K562 (cell line): Measurements from ENCODE around the gene HTRA3. TPM values are rescaled to one million over a fixed set of nuclear protein-coding genes. Genes with fewer than 3 reads are reported as not detected.

Experiments
- CC2D1A ChIP-seq: fragments of 450-650 bp; IDR thresholded peaks from 2 replicates; pipeline ENCODE4 v1.6.1; 2017; ENCODE audit warnings: mild to moderate bottlenecking
- CREB1 ChIP-seq, 2 experiments: sonication (generic) in 1 of 2; formaldehyde crosslinking in 1 of 2; IDR thresholded peaks; 2 replicates each; pipeline versions ENCODE4 v1.6.1 to v1.8.0; 2012 to 2022; ENCODE audit warnings: inconsistent platforms in 1 of 2, mild to moderate bottlenecking in 1 of 2, missing genetic modification reagents in 1 of 2, moderate library complexity in 1 of 2
- FOS ChIP-seq: IDR thresholded peaks from 3 replicates; pipeline ENCODE4 v1.6.1; 2011; ENCODE audit not compliant: insufficient read length; ENCODE audit errors: extremely low read depth
- HOXB6 ChIP-seq: fragments of 250-450 bp; sonication (Bioruptor Pico); IDR thresholded peaks from 2 replicates; pipeline ENCODE4 v1.5.1; 2022; ENCODE audit warnings: mild to moderate bottlenecking, borderline replicate concordance
- JUND ChIP-seq, 2 experiments: IDR thresholded peaks; 2 replicates in 1 of 2; 3 replicates in 1 of 2; pipeline ENCODE4 v1.6.1; 2011; ENCODE audit warnings: borderline replicate concordance in 2 of 2, low read depth in 2 of 2, low read length in 2 of 2, improper control_type of control experiment in 1 of 2, missing biosample characterization in 1 of 2, missing genetic modification characterization in 1 of 2, missing genetic modification reagents in 1 of 2
- KAT8 ChIP-seq: fragments of 450-650 bp; IDR thresholded peaks from 2 replicates; pipeline ENCODE4 v1.6.1; 2016; ENCODE audit warnings: low read depth, mild to moderate bottlenecking
- KLF16 ChIP-seq: IDR thresholded peaks from 2 replicates; pipeline ENCODE4 v1.6.1; 2016; ENCODE audit warnings: antibody characterized with exemption
- SNRNP70 ChIP-seq: fragments of 200-400 bp; formaldehyde crosslinking; optimal IDR thresholded peaks from 2 replicates; pipeline ENCODE3; 2017; ENCODE audit warnings: low read depth, low read length
- SRSF3 ChIP-seq: fragments of 200-400 bp; formaldehyde crosslinking; IDR thresholded peaks from 2 replicates; pipeline ENCODE4 v1.6.1; 2016; ENCODE audit warnings: mild to moderate bottlenecking, low read length, moderate library complexity; ENCODE audit not compliant: insufficient read depth
- ZNF347 ChIP-seq: fragments of 450-650 bp; formaldehyde crosslinking; IDR thresholded peaks from 2 replicates; pipeline ENCODE4 v1.4.0; 2020; ENCODE audit warnings: low read depth, mild to moderate bottlenecking, moderate library complexity
- ZNF584 ChIP-seq: fragments of 200-800 bp; sonication (Bioruptor generic); IDR thresholded peaks from 2 replicates; pipeline ENCODE4 v1.6.1; 2016; ENCODE audit warnings: low read depth, mild to moderate bottlenecking, missing genetic modification characterization, missing compliant biosample characterization
- ZNF785 ChIP-seq: fragments of 250-450 bp; sonication (Bioruptor Pico); IDR thresholded peaks from 2 replicates; pipeline ENCODE4 v1.4.0; 2020; ENCODE audit warnings: mild to moderate bottlenecking
- polyA plus RNA-seq, 8 experiments: library from polyadenylated mRNA; depleted of rRNA in 4 of 8; stranded (reverse) in 5 of 8; unstranded in 3 of 8; fragments of >200 nt; fragmentation: Nextera tagmentation in 2 of 8; fragmentation: Illumina TruSeq in 1 of 8; extraction: Ambion mirVana in 2 of 8; extraction: Trizol in 1 of 8; gene quantifications; 2 replicates each; pipeline versions ENCODE4 v1.2.1 to v1.2.3, GENCODE V29; 2011 to 2014; ENCODE audit warnings: inconsistent platforms in 1 of 8, missing spikeins in 1 of 8
- total RNA-seq, 7 experiments: library from RNA; depleted of rRNA in 6 of 7; stranded (reverse); fragments of >200 nt in 6 of 7; fragmentation: Illumina TruSeq in 2 of 7; extraction: Trizol in 2 of 7; gene quantifications; 2 replicates each; pipeline versions ENCODE4 v1.2.1 to v1.2.3, GENCODE V29; 2011 to 2021; ENCODE audit warnings: low replicate concordance in 1 of 7
- TF ChIP-seq, protein P1 (sequence below): fragments of 450-650 bp; IDR thresholded peaks from 2 replicates; pipeline ENCODE4 v1.6.1; 2017; ENCODE audit warnings: antibody characterized with exemption, mild to moderate bottlenecking
- TF ChIP-seq, protein P2 (sequence below): sonication (generic); formaldehyde crosslinking; IDR thresholded peaks from 2 replicates; pipeline ENCODE4 v1.8.0; 2022; ENCODE audit warnings: mild to moderate bottlenecking, missing genetic modification reagents
- TF ChIP-seq, protein P3 (sequence below): fragments of 450-650 bp; IDR thresholded peaks from 2 replicates; pipeline ENCODE4 v1.7.0; 2016; ENCODE audit warnings: borderline replicate concordance
- TF ChIP-seq, protein P4 (sequence below): fragments of 450-650 bp; IDR thresholded peaks from 2 replicates; pipeline ENCODE4 v1.6.1; 2014; ENCODE audit warnings: low read depth, mild to moderate bottlenecking, moderate library complexity, borderline replicate concordance

Gene HTRA3
- total and polyA plus RNA-seq, 9 of the 15 experiments (the other 6 are each of a cell fraction or from before 2014, with no cell fraction given): 0.04 TPM; not detected in 8

- peak; percentile 98 for TF ChIP-seq JUND (IDR thresholded peaks at IDR 0.05; ENCODE audit: borderline replicate concordance, low read depth, low read length)
- TF ChIP-seq JUND (tag; IDR thresholded peaks at IDR 0.05; ENCODE audit: borderline replicate concordance, low read depth, low read length): peak; percentile 100
- TF ChIP-seq KAT8: no peak
- TF ChIP-seq ZNF785: no peak
- TF ChIP-seq SRSF3: no peak
- peak; percentile 53 for TF ChIP-seq KLF16
- TF ChIP-seq, protein P1, sequence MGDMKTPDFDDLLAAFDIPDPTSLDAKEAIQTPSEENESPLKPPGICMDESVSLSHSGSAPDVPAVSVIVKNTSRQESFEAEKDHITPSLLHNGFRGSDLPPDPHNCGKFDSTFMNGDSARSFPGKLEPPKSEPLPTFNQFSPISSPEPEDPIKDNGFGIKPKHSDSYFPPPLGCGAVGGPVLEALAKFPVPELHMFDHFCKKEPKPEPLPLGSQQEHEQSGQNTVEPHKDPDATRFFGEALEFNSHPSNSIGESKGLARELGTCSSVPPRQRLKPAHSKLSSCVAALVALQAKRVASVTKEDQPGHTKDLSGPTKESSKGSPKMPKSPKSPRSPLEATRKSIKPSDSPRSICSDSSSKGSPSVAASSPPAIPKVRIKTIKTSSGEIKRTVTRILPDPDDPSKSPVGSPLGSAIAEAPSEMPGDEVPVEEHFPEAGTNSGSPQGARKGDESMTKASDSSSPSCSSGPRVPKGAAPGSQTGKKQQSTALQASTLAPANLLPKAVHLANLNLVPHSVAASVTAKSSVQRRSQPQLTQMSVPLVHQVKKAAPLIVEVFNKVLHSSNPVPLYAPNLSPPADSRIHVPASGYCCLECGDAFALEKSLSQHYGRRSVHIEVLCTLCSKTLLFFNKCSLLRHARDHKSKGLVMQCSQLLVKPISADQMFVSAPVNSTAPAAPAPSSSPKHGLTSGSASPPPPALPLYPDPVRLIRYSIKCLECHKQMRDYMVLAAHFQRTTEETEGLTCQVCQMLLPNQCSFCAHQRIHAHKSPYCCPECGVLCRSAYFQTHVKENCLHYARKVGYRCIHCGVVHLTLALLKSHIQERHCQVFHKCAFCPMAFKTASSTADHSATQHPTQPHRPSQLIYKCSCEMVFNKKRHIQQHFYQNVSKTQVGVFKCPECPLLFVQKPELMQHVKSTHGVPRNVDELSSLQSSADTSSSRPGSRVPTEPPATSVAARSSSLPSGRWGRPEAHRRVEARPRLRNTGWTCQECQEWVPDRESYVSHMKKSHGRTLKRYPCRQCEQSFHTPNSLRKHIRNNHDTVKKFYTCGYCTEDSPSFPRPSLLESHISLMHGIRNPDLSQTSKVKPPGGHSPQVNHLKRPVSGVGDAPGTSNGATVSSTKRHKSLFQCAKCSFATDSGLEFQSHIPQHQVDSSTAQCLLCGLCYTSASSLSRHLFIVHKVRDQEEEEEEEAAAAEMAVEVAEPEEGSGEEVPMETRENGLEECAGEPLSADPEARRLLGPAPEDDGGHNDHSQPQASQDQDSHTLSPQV: peak; percentile 86
- TF ChIP-seq CC2D1A: peak; percentile 92
- TF ChIP-seq ZNF584 (CRISPR knock-in tag): no peak; the same call in 1 of the 2 replicates
- TF ChIP-seq, protein P2, sequence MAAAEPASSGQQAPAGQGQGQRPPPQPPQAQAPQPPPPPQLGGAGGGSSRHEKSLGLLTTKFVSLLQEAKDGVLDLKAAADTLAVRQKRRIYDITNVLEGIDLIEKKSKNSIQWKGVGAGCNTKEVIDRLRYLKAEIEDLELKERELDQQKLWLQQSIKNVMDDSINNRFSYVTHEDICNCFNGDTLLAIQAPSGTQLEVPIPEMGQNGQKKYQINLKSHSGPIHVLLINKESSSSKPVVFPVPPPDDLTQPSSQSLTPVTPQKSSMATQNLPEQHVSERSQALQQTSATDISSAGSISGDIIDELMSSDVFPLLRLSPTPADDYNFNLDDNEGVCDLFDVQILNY (CRISPR knock-in tag): peak; percentile 45; the same call in 1 of the 2 replicates
- TF ChIP-seq HOXB6 (CRISPR knock-in tag): no peak
- TF ChIP-seq ZNF347 (CRISPR knock-in tag): 0 out of 2 replicates have a peak, but pooled peaks have one; percentile 4
- TF ChIP-seq FOS: peak; percentile 71
- peak; percentile 41; the same call in 1 of the 2 replicates for TF ChIP-seq CREB1 (IDR thresholded peaks at IDR 0.05)
- TF ChIP-seq CREB1 (CRISPR knock-in tag; IDR thresholded peaks at IDR 0.05): peak; percentile 53; the same call in 1 of the 2 replicates
- TF ChIP-seq, protein P3, sequence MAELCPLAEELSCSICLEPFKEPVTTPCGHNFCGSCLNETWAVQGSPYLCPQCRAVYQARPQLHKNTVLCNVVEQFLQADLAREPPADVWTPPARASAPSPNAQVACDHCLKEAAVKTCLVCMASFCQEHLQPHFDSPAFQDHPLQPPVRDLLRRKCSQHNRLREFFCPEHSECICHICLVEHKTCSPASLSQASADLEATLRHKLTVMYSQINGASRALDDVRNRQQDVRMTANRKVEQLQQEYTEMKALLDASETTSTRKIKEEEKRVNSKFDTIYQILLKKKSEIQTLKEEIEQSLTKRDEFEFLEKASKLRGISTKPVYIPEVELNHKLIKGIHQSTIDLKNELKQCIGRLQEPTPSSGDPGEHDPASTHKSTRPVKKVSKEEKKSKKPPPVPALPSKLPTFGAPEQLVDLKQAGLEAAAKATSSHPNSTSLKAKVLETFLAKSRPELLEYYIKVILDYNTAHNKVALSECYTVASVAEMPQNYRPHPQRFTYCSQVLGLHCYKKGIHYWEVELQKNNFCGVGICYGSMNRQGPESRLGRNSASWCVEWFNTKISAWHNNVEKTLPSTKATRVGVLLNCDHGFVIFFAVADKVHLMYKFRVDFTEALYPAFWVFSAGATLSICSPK: peak; percentile 96; the same call in 1 of the 2 replicates
- TF ChIP-seq, protein P4, sequence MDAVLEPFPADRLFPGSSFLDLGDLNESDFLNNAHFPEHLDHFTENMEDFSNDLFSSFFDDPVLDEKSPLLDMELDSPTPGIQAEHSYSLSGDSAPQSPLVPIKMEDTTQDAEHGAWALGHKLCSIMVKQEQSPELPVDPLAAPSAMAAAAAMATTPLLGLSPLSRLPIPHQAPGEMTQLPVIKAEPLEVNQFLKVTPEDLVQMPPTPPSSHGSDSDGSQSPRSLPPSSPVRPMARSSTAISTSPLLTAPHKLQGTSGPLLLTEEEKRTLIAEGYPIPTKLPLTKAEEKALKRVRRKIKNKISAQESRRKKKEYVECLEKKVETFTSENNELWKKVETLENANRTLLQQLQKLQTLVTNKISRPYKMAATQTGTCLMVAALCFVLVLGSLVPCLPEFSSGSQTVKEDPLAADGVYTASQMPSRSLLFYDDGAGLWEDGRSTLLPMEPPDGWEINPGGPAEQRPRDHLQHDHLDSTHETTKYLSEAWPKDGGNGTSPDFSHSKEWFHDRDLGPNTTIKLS: peak; percentile 93; the same call in 1 of the 2 replicates
- TF ChIP-seq SNRNP70: no peak
Observed at GRCh38 chr4:8303485-8304281, 34.1 kb downstream of the HTRA3 start (continued).
